ENCODE results near the gene PFKP. TPM values are rescaled to one million over a fixed set of nuclear protein-coding genes. Genes with fewer than 3 reads are reported as not detected.

The PFKP gene
- total RNA-seq, 1 donor from 2014 or later: 42.8 TPM

GRCh38 chr10:3074145-3074665 lies 6.9 kb downstream of the PFKP start:
- H3K4me3 Mint-ChIP-seq: no peak overlapping the region
- no peak for DNase-seq
- H3K9me3 Mint-ChIP-seq: no peaks in the 10 kb centered on the region
- no peak overlapping the region for H3K27ac Mint-ChIP-seq
- TF ChIP-seq CTCF (IDR thresholded peaks at IDR 0.05): no peak
- peaks cover 19% of the 10 kb centered on the region for H3K4me1 Mint-ChIP-seq
- intact Hi-C loops (cut with micrococcal nuclease): no loop called here
- ChIA-PET CTCF (no interaction called here), POLR2A (no interaction called here)
- no peak for ATAC-seq (ENCODE audit: low read depth)
- H3K27me3 Mint-ChIP-seq: no peaks in the 10 kb centered on the region
- H3K36me3 Mint-ChIP-seq (ENCODE audit: low read depth): peaks cover 11% of the 10 kb centered on the region

- CTCF ChIA-PET: no interaction called here
- no peaks in the 10 kb centered on the region for H3K9me3 Mint-ChIP-seq
- ATAC-seq (ENCODE audit: low read depth) (no peak), DNase-seq (no peak)
- H3K27me3 Mint-ChIP-seq: no peaks in the 10 kb centered on the region
- no peak overlapping the region for H3K4me3 Mint-ChIP-seq
- intact Hi-C loops (cut with micrococcal nuclease): no loop called here
- H3K27ac Mint-ChIP-seq: no peak overlapping the region
- peaks cover 10% of the 10 kb centered on the region for H3K4me1 Mint-ChIP-seq
- no peak for TF ChIP-seq CTCF (IDR thresholded peaks at IDR 0.05)
- POLR2A ChIA-PET: interaction anchor here (0.6 kb wide), 1 partner anchor 51 kb away, joined by 3 read pairs; no protein-coding TSS in a partner anchor
- H3K36me3 Mint-ChIP-seq (ENCODE audit: low read depth): peaks cover 10% of the 10 kb centered on the region
Observed at GRCh38 chr10:3074985-3075600, 7.7 kb downstream of the PFKP start.

GRCh38 chr10:3076138-3076537 lies 8.8 kb downstream of the PFKP start:
- Mint-ChIP-seq H3K36me3 (ENCODE audit: low read depth) (peaks cover 11% of the 10 kb centered on the region), H3K4me1 (peaks cover 9% of the 10 kb centered on the region)

GRCh38 chr10:3077509-3077908 lies 10.2 kb downstream of the PFKP start:
- POLR2A ChIA-PET: no interaction called here
- ATAC-seq (ENCODE audit: low read depth) (no peak), DNase-seq (no peak)
- no peak overlapping the region for H3K27ac Mint-ChIP-seq
- intact Hi-C loops (cut with micrococcal nuclease): no loop called here
- no peak overlapping the region for H3K4me3 Mint-ChIP-seq
- H3K9me3 Mint-ChIP-seq: no peaks in the 10 kb centered on the region
- CTCF ChIA-PET: no interaction called here
- peaks cover 4% of the 10 kb centered on the region for H3K4me1 Mint-ChIP-seq
- no peaks in the 10 kb centered on the region for H3K27me3 Mint-ChIP-seq
- TF ChIP-seq CTCF (IDR thresholded peaks at IDR 0.05): no peak
- H3K36me3 Mint-ChIP-seq (ENCODE audit: low read depth): peaks cover 6% of the 10 kb centered on the region

More at GRCh38 chr10:3076138-3076537, 8.8 kb downstream of the PFKP start:
- POLR2A ChIA-PET: no interaction called here
- Mint-ChIP-seq H3K4me3 (no peak overlapping the region), H3K27me3 (no peaks in the 10 kb centered on the region), H3K27ac (no peak overlapping the region), H3K9me3 (no peaks in the 10 kb centered on the region)
- TF ChIP-seq CTCF (IDR thresholded peaks at IDR 0.05): no peak
- ATAC-seq (ENCODE audit: low read depth): no peak
- CTCF ChIA-PET: no interaction called here
- intact Hi-C loops (cut with micrococcal nuclease): no loop called here
- no peak for DNase-seq

GRCh38 chr10:3077940-3078630 lies 10.7 kb downstream of the PFKP start:
- no peak for TF ChIP-seq CTCF (IDR thresholded peaks at IDR 0.05)
- ATAC-seq (ENCODE audit: low read depth) (no peak), DNase-seq (no peak)
- no peak overlapping the region for H3K27ac Mint-ChIP-seq
- ChIA-PET POLR2A (no interaction called here), CTCF (no interaction called here)
- peaks cover 2% of the 10 kb centered on the region for H3K4me1 Mint-ChIP-seq
- peaks cover 11% of the 10 kb centered on the region for H3K36me3 Mint-ChIP-seq (ENCODE audit: low read depth)
- no peaks in the 10 kb centered on the region for H3K27me3 Mint-ChIP-seq
- H3K9me3 Mint-ChIP-seq: no peaks in the 10 kb centered on the region
- no peak overlapping the region for H3K4me3 Mint-ChIP-seq
- intact Hi-C loops (cut with micrococcal nuclease): no loop called here
